SH-SY5Y (cell line): ENCODE measurements around the gene PRELID1.

ENCODE experiments used
- GATA2 ChIP-seq: IDR thresholded peaks from 2 replicates; pipeline ENCODE4 v1.6.1; 2011; ENCODE audit warnings: mild to moderate bottlenecking, low read depth, low read length
- GATA3 ChIP-seq: IDR thresholded peaks from 2 replicates; pipeline ENCODE4 v1.6.1; 2011; ENCODE audit warnings: low read depth, mild to moderate bottlenecking, low read length, moderate library complexity

Gene PRELID1

GRCh38 chr5:177307544-177308363 lies 4.2 kb downstream of the PRELID1 start:
- TF ChIP-seq GATA3 (no peak), GATA2 (no peak)

GRCh38 chr5:177308740-177309139 lies 5.1 kb downstream of the PRELID1 start:
- TF ChIP-seq GATA3 (no peak), GATA2 (no peak)

DNA sequence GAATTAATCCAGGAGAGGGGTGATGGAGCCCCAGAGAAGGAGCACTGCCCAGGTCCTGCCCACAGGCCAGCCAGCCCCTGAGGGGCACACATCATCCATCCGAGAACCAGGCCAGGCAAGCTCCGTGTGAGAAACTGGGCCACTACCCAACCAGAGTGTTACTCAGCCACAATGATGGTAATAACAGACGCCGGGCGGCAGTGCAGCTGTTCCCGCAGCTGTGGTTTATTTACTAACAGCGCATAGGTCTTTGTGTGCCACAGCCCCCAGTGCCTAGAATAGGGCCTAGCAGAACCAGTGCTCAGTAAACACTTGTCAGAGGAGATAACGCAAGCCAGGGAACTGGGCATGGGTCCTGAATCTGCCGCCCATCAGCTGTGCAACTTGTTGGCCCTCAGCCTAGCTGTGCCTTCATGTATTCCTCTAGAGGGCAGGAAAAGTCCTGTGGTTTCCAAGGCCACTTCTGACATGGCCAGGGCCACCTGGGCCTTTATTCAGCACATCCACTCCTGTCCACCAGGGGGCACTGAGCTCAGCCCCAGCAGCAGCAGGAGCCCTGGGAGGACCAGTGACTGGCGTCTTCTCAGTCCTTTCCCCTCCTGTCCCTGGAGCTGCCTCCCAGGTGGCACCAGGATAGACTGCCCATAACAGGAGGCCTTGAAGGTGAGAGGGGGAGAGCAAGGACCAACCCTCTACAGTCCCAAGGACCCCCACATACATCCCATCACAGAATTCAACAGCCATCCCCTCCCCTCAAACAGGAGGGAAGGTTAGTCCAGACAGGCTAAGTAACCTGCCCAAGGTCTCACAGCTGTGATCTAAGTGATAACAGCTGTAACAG lies 6.0 kb downstream of the PRELID1 start:
- no peak for TF ChIP-seq GATA2
- TF ChIP-seq GATA3: no peak

GRCh38 chr5:177310332-177310731 lies 6.7 kb downstream of the PRELID1 start:
- TF ChIP-seq GATA3: no peak

- TF ChIP-seq GATA3: no peak
- TF ChIP-seq GATA2: no peak
Measured at GRCh38 chr5:177310757-177311391, 7.3 kb downstream of the PRELID1 start.

GRCh38 chr5:177311392-177311722 lies 7.8 kb downstream of the PRELID1 start:
- TF ChIP-seq GATA2 (no peak), GATA3 (no peak)

- TF ChIP-seq GATA3 (no peak), GATA2 (no peak)
Measured at GRCh38 chr5:177311723-177312648, 8.4 kb downstream of the PRELID1 start, which contains the start of gene MXD3. Gene MXD3 (minus strand): TSS chr5:177311898. CDS start chr5:177311830, 68 bp downstream.

- TF ChIP-seq GATA3 (no peak), GATA2 (no peak)
Measured at GRCh38 chr5:177312649-177313181, 9.1 kb downstream of the PRELID1 start.

- TF ChIP-seq GATA3 (no peak), GATA2 (no peak)
Measured at GRCh38 chr5:177313561-177314259, 10.1 kb downstream of the PRELID1 start.

- TF ChIP-seq GATA2 (no peak), GATA3 (no peak)
Measured at GRCh38 chr5:177314376-177315342, 11.1 kb downstream of the PRELID1 start.

GRCh38 chr5:177315411-177315810 lies 11.8 kb downstream of the PRELID1 start:
- TF ChIP-seq GATA2: no peak
- no peak for TF ChIP-seq GATA3

- TF ChIP-seq GATA3 (no peak), GATA2 (no peak)
Measured at GRCh38 chr5:177316005-177316404, 12.4 kb downstream of the PRELID1 start.
